Mammary epithelial cell (primary cell): Measurements from ENCODE around the gene SPAG9.

Experiments used
- CTCF ChIP-seq, 2 donors: IDR thresholded peaks in 1 of 2; conservative IDR thresholded peaks in 1 of 2; 2 replicates each; pipeline ENCODE4 v1.5.1; 2011 to 2012; ENCODE audit warnings: inconsistent platforms in 2 of 2, low read length in 2 of 2, mild to moderate bottlenecking in 2 of 2, control low read depth in 1 of 2, low read depth in 1 of 2; ENCODE audit not compliant: insufficient read depth in 1 of 2; ENCODE audit errors: extremely low read depth in 1 of 2
- EZH2 ChIP-seq: IDR thresholded peaks from 2 replicates; pipeline ENCODE4 v1.6.1; 2012; ENCODE audit warnings: low read length, inconsistent platforms, borderline replicate concordance

GRCh38 chr17:51150932-51151331 lies 30.3 kb upstream of the SPAG9 start:
- TF ChIP-seq CTCF (conservative IDR thresholded peaks at IDR 0.05 in 1 of 2, IDR thresholded peaks at IDR 0.05 in 1 of 2; ENCODE audit: extremely low read depth in 1 of 2, insufficient read depth in 1 of 2, low read depth in 1 of 2, low read length in 2 of 2) (no peak), EZH2 (no peak)
